Measurements from ENCODE around the gene RAB37.

The RAB37 gene

DNA sequence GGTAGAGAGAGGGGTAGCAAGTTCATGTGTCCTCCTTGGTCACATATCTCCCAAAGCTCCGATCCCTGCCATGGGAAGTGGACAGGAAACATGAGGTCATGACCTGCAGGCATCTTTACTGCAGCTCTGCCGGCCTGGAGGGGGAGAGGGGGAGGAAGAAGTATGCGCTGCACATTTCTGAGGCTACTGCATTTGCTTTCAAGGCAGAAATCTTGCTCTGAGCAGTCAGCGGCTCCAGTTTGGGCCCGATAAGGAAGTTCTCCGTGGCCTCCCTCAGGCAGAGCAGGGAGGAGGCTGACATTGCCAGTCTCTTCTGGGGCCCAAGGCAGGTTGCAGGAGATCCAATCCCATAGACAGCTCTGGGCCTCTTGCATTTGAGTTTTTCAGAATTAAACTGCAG lies 9.9 kb downstream of the RAB37 start:
- DNase-seq, result peak; percentile 69 to 78

DNA sequence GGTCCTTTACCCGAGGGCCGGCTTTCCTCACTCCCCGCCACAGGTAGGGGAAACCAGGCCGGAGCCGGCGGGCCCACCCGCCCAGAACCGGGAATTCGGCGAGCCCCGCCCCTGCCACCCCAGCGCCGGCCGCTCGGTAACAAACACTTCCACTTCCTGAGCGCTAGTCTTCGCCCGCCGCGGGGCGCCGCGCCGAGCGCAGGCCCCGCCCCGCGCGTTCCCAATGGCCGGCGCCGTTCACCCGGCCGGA lies 11.1 kb downstream of the RAB37 start:
- DNase-seq, result peak in 1 of 2 experiments; percentile 96

DNA sequence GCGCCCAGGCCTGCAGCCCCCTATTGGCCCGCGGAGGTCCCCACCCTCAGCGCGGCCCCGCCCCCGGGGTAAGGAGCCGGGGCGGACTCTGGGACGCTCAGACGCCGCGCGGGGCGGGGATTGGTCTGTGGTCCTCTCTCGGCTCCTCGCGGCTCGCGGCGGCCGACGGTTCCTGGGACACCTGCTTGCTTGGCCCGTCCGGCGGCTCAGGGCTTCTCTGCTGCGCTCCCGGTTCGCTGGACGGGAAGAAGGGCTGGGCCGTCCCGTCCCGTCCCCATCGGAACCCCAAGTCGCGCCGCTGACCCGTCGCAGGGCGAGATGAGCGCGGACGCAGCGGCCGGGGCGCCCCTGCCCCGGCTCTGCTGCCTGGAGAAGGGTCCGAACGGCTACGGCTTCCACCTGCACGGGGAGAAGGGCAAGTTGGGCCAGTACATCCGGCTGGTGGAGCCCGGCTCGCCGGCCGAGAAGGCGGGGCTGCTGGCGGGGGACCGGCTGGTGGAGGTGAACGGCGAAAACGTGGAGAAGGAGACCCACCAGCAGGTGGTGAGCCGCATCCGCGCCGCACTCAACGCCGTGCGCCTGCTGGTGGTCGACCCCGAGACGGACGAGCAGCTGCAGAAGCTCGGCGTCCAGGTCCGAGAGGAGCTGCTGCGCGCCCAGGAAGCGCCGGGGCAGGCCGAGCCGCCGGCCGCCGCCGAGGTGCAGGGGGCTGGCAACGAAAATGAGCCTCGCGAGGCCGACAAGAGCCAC lies 11.6 kb downstream of the RAB37 start, which contains the start of gene NHERF1:
Gene NHERF1, plus strand, starts transcription at position 100 of the 750 bp plus-strand sequence. Its CDS starts 219 bp downstream, at position 319.
- peak; percentile 27 to 96 for DNase-seq

DNA sequence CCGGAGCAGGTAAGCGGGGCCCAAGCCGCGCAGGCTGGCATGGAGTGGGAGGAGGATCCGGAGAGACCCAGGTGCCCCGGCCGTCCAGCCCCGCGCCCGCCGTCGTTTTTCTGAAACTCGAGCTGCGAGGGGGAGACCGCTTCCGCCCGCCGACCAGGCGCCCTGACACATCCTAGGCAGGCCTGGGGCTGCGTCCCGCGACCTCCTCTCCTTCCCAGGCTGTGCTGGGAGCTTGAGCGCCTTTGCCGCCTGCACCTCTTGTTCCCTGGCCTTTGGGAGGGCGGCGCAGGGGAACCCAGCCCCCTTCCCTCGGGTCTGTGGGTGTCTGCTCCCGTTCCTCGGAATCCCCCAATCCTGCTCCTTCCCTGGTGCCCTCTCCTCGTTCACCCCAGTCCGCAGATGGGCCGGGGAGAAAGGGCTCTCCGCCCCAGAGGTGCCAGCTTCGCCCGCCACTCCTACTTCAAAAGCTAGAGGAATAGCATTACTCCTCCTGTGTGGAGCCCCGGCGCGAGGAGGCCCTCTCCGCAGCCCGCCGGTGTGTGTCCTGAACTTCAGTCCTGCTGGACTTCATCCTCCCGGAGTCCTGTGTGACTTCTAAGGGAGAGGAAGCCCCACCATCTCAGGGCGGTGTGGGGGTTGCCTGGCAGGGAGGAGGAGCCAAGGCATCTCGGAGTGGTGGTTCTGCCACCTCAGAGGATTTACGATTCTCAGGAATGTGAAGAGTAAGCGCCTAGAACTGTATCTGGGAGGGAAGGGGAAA lies 12.4 kb downstream of the RAB37 start:
- DNase-seq, result peak; percentile 29 to 34

DNA sequence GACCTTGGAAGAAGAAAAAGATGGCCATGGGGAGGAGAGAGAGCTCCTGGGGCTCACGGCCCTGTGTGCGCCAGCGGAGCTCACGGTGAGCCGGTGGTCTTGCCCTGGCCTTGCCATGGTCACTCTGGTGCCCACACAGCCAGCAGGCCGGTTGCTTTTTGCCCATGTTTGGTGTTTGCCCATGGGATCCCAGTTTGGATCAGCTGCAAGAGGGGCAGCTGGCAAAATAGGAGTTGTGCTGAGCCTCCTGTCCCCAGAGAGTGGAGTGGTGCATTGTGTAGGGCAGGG lies 12.9 kb downstream of the RAB37 start:
- no peak for DNase-seq

DNA sequence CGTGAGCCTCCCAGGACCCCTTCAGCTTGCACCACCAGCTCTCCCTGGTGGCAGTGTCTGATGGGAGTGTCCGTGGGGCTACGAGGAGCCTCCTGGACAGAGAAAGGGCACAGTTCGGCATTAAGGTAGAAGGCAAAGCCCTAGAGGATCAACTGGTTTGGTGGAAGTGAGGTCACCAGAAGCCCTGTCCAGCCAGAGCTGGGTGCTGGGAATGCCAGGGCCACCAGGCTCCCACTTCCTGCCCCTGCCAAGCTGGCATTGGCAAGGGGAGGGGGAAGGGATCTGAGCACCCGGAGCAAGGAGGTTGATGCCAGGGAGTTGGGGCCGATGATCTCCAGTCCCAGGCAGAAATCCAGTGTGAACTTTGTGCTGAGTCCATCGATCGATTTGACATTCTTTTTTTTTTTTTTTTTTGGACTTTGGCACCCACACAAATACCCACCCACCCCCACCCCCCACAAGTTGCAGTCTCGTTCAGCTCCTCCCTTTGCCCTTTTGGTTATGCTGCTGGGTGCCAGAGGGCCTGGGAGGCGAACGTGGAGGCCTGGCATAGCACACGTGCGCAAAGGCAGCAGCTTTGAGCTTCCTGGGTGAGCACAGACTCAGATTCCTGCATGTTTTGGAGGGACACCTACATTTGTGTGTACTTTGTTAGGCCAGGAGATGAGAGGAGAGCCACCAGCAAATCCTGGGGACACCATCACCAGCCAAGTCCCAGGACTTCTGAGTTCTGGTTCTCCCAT lies 13.4 kb downstream of the RAB37 start:
- DNase-seq, result no peak

DNA sequence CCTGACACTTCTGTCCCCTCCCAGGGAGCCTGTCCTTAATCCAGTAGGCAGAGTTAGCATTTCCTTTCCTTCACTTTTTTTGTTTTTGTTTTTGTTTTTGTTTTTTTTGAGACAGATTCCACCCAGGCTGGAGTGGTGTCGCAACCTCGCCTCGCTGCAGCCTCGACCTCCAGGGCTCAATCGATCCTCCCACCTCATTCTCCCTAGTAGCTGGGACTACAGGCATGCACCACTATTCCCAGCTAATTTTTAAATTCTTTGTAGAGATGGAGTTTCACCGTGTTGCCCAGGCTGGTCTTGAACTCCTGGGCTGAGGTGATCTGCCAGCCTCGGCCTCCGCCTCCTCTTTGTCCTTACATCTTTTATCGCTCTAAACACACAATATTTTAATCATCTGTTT lies 15.4 kb downstream of the RAB37 start:
- no peak for DNase-seq

DNA sequence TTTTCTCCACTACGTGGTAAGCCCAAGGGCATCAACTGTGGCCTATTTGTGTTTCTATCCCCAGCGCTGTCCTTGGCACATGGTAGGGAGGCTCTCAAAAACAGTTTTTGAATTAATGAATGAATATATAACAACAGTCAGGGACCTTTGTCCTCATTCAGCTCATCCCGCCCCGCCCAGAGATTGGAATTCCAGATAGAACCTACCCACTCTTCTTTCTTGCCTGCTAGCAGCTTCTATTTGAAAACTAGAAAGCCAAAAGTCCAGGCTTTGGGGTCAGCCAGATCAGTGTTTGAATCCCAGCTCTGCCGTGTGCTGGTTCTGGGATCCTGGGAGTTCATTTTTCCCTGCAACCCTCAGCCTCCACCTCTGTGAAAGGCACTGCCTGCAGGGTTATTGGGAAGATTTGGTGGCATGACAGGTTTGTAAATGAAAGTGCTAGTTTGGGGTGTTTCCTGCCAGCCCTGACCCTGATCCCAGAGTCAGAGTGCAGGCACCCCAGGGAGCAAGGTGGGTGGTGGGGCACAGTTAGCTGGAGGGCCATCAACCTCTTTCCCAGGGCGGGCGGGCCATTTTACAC lies 15.9 kb downstream of the RAB37 start:
- no peak for DNase-seq

DNA sequence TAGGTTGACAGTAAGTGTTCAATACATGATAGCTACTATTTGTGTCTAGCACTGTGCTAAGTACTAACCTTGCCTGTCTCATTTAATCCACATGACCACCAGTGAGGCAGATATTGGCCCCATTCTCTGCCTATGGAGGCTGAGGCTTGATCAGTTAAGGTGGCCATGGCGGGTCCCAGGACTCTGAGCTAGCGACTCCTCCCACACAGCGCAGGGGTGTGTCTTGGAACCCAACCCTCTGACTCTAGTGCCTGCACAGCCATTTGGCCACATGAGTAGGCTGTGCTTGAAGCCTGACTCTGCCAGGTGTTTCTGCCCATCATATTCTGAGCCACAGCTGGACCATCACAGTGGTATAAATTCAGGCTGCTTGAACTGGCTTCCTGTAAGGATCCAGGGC lies 17.8 kb downstream of the RAB37 start:
- DNase-seq, result no peak

DNA sequence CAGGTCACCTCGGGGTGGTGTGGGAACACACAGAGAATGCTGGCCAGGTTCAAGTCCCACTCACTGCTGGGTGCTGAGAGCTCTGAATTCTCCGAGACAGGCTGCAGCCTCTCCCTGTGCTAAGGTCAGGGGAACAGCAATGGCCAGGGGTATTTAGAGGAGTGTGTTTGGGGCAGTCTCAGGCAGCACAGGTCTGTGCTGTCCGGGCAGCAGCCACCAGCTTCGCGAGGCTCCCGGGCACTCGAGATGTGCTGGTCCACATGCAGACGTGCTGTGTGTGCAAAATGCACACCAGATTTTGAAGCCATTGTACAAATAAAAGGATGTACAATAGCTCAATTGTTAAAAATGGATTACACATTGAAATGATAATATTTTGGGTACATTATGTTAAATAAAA lies 18.5 kb downstream of the RAB37 start:
- no peak for DNase-seq

DNA sequence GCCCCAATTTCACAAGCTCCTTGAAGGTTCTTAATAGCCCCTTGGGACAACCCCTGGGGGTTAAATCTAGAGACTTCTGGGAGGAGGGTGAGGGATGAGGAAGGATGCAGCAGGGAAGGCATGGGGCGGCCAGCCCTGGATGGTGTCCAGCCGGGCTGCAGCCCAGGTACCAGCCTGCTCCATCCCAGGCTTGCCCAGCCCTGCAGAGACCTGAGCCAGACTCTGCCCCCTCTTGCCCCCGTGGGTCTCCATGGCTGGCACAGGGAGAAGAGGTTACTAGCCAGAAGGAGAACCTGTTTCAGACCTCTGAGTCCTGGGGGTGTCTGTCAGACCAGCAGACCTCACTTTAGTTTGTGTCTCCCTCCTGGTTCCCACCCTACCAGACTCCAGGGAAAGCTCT lies 19.8 kb downstream of the RAB37 start:
- DNase-seq, result no peak

DNA sequence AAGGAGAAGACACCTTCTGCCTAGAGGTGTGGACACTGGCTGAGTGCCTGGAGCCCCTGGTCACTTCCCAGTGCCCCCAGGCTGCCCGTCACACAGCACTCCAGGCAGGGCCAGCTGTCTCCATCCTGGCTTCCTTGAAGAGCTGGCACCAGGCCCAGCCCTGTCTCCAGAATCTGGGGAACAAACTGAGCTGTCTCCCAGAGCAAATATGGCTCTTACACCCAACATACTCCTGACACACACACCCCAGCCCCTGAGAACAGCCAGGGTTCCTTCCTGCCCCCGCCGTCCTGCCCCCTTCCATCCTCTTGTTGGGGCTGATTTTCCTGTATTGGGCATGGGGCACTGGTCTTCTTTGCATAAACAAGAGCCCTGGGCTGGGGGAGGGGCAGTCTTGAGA lies 20.4 kb downstream of the RAB37 start:
- DNase-seq, result no peak

DNA sequence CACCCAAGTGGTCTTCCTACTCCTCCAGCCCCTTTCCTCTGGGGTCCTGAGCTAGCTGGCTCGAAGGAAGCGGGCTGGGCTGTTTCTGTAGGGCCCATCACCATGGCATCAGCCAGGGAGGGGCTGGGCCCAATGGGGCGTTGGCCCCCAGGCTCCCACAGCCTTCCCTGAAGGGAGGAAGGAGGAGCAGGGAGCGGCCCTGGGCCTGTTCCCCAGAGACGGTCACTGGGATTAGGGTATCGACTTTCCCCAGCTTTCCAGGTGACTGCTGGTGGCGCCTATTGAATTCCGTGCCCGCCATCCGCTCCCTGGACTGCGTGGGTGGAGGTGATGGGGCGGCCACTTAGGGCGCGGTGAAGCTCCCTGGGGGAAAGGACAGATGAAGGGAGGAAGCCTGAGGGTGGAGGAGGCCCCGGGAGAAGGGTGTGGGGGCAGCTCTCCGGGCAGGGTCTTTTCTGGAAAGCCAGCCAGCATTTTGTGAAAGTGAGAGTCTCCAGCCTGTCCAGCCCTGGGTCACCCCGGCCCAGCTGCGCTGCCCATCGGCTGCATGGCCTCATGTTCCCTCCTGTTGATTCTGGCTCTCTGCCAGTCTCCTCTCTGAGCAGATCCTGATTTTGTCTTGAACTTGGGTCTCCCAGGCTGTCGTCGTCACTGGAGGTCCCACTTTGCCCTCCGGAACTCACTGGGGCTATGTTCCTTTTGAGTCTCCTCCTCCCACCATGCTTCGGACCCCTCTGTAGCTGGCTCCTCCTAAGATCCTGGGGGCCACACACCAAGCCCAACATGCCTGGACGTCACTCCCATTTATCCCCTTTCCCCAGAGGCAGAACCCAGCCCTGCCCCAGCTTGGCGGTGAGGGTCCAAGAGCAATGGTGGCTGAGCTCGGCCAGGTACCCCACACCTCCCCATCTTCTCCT lies 21.1 kb downstream of the RAB37 start:
- DNase-seq, result no peak

DNA sequence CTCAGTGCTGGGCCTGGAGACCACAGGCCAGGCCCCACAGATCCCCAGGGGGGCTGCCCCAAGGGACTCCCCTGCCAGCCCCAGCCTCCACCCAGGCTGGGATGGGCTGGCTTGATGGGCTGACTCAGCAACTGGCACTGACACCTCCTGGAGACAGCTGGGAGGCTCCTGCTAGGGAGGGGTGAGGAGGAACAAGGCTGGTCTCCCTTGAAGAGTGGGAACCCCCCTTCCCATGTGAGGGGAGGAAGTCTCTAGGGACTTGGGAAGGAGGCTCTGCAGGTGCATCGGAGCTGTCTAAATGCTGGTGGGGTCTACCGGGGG lies 21.8 kb downstream of the RAB37 start:
- DNase-seq, result peak; percentile 85 to 86

DNA sequence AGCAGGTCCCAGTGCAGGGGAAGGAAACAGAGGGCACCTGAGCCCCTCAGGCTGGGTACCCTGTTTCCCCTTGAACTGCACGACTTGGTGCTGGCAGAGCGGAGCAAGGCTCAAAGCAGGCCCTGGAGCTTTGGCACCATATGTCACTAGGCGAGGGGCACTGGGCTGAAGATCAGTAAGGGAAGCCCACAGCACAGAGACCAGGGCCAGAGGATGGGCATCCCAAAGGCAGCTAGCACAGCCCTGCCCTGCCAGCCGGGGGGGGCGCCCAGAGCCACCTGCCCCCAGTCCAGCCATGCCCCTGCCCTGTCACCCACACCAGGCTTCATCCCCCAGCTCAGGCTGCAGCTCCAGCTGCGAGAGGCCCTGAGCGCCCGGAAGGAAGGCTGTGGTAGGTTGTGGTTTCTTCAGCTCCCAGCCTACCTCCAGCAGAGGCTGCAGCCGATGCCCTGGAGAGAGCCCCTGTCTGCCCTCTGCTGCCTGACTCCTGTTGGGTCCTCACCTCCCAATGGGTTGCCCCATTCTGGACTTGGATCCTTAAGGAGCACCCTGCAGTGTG lies 22.3 kb downstream of the RAB37 start:
- peak; percentile 93 to 94 for DNase-seq

DNA sequence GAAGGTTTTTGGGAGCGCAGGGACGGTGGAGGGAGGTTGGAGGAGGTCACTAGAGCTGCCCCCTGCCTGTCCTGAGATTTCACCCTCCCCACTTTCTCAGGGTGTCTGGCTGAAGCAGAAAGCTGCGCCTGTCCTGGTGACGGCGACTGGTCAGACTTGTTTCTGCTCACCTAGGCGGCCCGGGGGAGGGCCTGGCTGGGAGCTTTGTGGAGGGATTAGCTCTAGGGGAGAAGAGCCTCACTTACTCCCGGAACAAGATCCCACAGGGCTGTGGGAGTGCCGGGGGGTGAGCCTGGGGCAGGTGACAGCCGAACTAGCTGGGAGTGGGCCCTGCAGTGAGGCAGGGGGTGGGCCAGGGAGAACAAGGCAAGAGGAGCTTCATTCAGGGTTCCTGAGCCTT lies 22.9 kb downstream of the RAB37 start:
- DNase-seq, result no peak

DNA sequence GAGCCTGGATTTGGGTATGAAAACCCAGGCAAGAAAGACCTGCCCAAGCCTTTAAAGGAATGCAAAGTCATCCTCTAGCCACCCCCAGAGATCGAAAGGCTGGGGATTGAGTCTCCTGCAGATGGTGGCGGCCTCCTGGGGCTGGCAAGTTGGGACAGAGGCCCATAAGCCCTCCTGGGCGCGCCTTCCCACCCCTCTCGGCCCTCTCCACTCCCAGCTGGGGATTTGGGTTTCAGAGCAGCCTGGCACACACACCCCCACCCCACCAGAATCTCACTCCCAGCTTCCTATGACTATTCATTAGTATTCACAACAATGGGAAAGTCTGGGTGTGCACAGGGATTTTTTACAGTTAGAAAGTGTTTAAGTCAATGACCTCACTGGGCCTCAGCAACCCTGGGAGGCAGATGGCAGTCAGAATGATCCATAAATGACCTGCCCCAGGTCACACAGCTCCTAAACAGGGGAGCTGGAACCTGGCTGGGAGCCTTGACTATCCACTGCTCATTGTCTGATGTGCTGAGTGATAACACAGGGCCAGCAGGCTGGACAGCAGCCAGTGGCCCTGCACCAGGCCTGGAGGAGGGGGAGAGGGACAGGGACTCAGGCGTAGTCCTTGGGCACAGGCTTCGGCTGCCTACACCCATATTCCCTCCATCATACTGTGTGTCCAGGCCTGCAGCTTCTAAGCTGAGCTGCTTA lies 23.5 kb downstream of the RAB37 start:
- no peak for DNase-seq

DNA sequence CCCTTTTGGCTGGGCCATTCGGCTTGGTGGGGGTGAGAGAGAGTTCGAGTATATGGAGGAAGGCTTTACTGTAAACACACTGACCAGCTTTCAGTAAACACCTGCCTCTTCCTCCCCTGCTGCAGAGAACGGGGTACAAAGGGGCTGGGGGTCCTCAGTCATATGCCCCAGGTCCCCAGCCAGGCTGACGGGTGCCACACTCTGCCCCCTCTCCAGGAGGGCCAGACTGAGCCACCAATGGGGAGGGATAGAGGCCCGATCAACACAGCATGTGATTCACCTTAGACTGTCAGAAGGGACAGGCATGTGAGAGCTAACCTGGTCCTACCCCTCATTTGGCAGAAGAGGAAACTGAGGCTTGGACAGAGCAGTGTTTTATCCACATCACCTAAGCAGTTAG lies 24.4 kb downstream of the RAB37 start:
- no peak for DNase-seq

DNA sequence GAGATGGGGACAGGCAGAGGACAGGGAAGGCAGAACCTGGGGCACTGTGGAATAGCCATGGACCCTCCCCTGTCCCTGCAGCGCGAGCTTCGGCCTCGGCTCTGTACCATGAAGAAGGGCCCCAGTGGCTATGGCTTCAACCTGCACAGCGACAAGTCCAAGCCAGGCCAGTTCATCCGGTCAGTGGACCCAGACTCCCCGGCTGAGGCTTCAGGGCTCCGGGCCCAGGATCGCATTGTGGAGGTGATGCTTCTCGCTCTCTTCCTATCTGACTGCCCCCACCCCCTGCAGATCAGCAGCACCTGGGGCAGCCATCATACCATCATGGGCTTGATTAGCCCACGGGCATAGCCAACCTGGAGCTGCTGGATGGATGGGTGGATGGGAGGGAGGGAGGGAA lies 24.9 kb downstream of the RAB37 start:
- no peak for DNase-seq

DNA sequence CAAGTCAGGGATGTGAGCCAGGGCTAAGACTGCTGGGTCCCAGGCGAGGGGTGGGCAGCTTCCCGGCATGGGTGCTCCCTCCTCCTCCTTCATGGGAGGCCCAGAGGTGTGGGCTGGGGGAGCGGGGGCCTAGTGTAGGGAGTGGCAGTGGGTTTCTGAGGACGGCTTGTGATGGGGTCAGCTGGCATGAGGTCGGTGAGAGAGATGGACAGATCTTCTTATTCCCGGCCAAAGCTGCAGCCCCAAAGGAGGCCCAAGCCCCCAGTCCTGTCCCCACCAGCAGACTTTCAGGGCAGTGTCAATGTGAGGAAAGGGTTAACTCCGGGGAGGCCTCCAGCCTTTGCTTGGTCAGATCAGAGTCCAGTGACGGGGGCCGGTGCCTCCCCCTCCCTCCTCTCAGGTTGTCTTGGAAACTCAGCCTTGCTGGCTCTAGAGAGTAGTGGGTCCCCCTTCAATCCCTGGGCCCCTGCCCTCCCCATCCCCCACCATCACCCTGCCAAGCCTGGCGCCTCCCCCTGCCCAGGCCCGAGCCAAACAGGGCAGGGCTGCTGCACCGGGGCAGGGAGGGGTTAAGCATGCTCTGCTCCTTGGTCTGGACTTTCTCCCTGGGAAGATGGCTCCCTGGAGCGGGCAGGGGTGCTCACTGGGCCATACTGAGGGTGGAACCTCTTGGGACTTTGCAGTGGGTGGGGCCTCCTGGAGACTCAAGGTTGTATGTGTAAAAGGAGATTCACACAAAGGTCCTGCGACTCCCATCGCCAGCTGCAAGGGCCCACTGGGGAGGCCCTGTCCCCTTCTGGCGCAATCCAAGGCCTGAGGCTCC lies 26.7 kb downstream of the RAB37 start:
- no peak for DNase-seq

DNA sequence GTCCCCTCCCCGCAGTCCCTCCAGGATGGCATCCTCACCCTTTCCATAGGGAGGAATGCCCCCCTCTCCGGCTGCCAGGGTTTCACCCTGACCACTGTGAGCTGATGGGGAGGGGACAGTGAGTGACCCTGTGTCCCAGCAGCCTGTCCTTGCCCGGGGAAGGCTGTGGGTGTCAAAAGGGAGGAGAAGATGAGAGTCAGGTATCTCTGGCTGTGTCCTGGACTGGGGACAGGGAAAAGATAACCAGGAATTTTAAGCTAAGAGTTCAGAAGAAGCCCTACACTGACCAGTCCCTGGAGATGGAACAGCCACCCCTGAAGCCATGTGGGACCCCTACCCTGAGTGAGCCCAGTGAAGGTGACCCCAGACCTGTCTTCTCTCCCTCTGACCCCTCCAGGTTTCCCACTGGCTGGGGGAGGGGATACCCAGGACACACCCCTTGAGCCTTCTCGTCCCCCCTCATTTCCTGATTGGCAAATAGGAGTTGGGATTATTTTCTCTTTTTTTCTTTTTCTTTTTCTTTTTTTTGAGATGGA lies 27.8 kb downstream of the RAB37 start:
- DNase-seq, result no peak
